Superior temporal gyrus (tissue), 1 donor: Measurements from ENCODE around the gene VBP1.
"Not testable (repeated sequence)": the region's sequence is repeated elsewhere in the genome, so short reads cannot be mapped to it uniquely, and the experiment has no call there.

Source experiments
- DNase-seq: peaks from one replicate; pipeline ENCODE4 v3.0.0-alpha.2; 2016; ENCODE audit errors: extremely low spot score

VBP1 gene

DNA sequence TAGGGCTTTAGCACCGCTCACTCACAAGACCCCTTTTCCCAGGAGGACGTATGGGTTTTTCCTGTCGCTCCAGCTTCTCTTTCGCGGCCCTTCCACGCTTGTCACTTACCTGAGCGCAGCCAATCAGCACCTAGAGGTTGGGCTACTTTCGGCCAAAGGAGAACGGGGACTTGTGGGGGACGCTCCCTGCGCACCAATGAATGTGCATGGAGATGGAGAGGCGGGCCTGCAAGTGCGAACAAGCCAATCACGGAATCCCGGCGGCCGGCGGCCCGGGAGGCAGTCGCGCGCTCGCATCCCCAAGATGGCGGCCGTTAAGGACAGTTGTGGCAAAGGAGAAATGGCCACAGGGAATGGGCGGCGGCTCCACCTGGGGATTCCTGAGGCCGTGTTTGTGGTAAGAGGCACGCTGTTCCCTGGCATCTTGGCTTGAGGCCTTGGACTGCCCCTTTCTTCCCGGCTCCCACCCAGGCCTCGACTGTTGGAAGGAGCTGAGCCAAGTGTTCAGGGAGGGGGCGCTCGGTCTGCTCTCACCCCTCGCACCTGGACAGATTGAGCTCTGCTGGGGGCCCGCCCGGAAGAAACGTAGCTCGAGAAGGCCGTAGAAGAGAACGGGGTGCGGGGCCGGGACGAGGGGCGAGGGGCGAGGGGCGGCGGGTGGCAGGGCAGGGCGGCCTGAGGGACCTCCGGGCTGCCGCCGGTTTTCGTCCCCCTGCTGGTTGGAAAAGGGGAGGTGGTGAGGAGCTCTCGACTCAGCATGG lies at the start of gene VBP1:
VBP1 (plus strand) TSS at position 282 of the 761 bp plus-strand sequence; CDS start at position 305, 23 bp downstream.
- DNase-seq, result peak; percentile 91

DNA sequence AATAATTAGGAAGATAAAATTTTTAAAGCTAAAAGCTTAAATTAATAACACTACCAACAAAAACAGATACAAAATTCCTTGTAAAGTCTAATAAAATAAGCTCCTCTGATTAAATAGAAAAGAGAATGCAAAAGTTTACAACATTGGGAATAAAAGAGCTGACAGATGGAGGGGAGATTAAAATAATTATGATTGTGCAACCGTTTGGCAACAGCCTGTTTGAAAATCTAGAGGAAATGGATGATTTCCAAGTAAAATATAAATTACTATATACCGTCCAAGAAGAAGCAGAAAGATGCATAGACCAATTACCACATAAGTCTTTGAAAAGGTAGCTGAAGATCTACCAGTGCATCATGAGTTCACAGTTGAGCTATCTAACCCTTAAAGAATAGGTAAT lies 46.4 kb upstream of the VBP1 start:
- no peak for DNase-seq

- no peak for DNase-seq
Measured at GRCh38 chrX:155179346-155179997, 36.8 kb upstream of the VBP1 start.

DNA sequence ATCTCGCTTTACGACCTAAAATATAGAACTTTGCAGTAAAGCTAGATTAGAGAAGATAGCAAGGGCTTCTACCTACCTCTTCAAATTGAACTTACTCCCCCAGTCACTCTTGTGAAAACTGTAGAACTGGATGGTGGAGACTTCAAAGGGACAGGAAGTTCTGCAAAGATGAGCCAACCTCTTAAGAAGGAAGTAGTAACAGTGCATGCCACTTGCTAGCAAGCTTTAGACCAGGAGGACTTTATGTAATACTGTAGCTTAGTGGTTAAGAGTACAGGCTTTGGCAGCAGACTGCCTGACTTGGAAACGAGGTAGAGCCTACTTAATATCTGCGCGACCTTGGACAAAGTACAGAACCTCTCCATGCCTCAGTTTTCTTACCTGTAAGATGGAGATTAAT lies 27.5 kb upstream of the VBP1 start:
- no peak for DNase-seq

- DNase-seq, result no peak
Measured at GRCh38 chrX:155211208-155211607, 5.1 kb upstream of the VBP1 start.

- DNase-seq, result no peak
Measured at GRCh38 chrX:155213731-155214130, 2.5 kb upstream of the VBP1 start.

- DNase-seq, result peak; percentile 8
Measured at GRCh38 chrX:155215443-155216178, 649 bp upstream of the VBP1 start.

- peak; percentile 51 for DNase-seq
Measured at GRCh38 chrX:155216940-155217440, 730 bp downstream of the VBP1 start.

DNA sequence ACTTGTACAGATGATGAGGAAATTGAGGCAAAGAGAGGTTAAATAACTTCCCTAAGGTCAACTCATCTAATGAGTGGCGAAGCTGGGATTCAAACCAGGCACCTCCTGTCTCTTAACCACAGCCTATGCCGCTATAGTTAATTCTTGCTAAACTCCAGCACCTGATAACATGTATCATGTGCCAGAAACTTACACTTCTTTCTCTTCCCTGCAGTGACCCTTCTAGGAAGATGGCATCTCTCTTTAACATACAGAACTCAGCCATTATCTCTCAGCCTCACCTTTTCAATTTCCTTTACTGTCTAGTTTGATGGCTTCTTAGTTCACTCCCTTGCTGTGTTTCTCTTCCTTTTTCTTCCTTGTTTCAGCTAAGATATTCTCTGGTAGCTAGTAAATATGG lies 2.5 kb downstream of the VBP1 start:
- no peak for DNase-seq

GRCh38 chrX:155221351-155221750 lies 5.1 kb downstream of the VBP1 start:
- no peak for DNase-seq

- DNase-seq, result not testable (repeated sequence)
Measured at GRCh38 chrX:155223746-155224145, 7.5 kb downstream of the VBP1 start.

DNA sequence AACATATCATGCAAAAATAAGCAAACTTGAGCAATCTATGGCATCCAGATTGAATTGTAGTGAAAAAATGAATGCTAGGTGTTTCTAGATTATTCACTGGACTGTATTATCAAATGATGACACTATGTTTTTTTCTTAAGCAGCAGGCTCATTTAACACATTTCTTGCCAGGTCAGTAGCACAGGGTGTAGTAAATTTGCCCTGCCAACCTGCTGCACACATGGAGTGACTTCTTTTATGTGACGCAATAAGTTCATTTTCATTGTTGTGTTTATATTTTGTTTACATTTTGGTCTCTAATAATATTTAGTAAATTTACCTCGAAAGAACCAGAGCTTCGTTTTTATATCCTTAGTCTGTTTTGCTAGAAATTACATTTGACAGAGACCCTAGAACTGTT lies 9.5 kb downstream of the VBP1 start:
- no peak for DNase-seq

GRCh38 chrX:155231163-155231562 lies 14.9 kb downstream of the VBP1 start:
- no peak for DNase-seq

GRCh38 chrX:155235891-155236290 lies 19.6 kb downstream of the VBP1 start:
- DNase-seq, result no peak

GRCh38 chrX:155237719-155238118 lies 21.5 kb downstream of the VBP1 start:
- no peak for DNase-seq

DNA sequence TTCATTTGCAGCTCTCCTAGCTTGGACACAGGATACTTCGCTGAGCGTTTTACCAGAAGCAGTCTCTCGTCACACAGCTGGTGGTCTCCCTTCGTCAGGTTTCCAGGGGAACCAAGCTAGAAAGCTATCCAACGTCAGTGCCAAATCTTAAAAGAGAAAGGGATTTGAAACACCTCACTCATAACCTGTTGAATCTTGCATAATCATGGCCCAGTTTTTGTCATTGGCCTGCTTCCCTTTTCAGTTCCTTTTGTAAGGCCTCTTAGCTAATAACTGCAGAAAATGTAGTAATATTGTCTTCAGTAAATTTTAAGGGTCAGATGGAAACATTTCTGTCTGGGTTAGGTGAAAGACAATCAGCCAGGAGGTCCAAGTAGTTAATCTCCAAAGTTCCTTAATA lies 26.0 kb downstream of the VBP1 start:
- DNase-seq, result no peak

- no peak for DNase-seq
Measured at GRCh38 chrX:155246748-155247147, 30.5 kb downstream of the VBP1 start.

DNA sequence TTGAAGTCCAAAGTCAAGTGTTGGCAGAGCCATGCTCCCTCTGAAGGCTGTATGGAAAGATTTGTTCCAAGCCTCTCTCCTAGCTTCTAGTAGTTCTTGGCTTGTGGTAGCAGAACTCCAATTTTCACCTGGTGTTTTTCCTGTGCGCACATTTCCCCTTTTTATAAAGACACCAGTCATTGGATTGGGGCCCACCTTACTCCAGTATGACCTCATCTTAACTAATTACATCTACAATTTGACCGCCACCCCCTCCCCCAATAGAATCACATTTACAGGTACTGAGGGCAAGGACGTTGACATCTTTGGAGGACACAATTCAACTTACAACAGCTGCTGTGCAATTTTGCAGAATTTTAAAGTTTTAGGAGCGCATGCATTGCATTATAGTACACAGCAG lies 31.2 kb downstream of the VBP1 start:
- no peak for DNase-seq

DNA sequence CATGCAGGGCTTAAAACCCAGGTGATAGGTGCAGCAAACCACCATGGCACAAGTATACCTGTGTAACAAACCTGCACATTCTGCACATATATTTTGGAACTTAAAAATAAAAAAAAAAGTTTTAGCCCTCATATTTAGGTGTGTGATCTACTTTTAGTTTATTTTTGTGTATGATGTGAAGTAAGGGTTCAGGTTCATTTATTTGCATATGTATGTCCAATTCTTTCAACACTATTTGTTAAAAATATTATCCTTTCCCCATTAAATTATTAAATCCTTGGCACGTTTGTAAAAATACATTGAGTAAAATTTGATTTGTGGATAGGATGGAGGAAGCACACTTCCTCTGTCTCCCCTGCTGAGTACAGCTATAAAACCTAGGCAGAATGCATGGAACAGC lies 35.1 kb downstream of the VBP1 start:
- DNase-seq, result no peak

GRCh38 chrX:155259752-155260151 lies 43.5 kb downstream of the VBP1 start:
- DNase-seq, result no peak

DNA sequence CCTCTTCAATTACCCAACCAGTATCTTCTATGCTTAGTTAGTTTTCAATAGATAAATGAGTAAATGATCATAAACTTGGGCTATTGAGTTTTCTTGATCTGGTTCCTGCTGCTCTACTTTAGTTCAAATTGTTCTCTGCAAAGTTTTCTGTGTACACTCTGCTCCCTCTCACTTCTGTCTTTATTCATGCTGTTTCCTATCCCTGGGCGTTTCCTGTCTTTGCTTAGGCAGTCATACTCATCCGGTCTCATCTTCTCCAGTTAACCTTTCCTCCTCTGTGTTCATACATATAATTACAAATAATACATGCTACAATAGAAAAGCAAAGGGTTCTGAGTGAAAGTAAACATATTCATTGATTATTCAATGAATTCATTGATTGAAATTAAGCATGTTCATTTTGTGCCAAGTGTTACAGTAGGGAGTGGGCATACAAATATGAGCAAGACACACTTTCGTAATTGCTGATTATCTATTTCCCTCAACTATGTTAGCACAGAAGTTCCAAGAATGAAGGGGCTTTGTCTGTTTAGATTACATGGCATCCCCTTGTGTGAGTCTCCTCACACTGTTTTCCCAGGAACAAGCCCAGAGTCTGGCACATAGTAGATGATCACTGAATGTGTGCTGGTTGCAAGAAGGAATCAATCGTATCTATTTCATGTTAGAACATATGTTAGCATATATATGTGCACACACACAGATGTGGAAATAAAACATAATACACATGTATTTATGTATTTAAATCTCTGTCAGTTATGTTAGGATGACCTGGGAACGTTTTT lies 46.9 kb downstream of the VBP1 start:
- DNase-seq, result no peak
